HG02623 (cell line): ENCODE data around the gene SHISA4.
"Not testable (repeated sequence)": the region's sequence is repeated elsewhere in the genome, so short reads cannot be mapped to it uniquely, and the experiment has no call there.

ENCODE experiments used
- ATAC-seq: cut with Tn5 transposase; IDR thresholded peaks from one replicate; pipeline ENCODE4 v1.9.1; 2021; ENCODE audit warnings: moderate library complexity; ENCODE audit not compliant: unreplicated experiment

SHISA4 gene

DNA sequence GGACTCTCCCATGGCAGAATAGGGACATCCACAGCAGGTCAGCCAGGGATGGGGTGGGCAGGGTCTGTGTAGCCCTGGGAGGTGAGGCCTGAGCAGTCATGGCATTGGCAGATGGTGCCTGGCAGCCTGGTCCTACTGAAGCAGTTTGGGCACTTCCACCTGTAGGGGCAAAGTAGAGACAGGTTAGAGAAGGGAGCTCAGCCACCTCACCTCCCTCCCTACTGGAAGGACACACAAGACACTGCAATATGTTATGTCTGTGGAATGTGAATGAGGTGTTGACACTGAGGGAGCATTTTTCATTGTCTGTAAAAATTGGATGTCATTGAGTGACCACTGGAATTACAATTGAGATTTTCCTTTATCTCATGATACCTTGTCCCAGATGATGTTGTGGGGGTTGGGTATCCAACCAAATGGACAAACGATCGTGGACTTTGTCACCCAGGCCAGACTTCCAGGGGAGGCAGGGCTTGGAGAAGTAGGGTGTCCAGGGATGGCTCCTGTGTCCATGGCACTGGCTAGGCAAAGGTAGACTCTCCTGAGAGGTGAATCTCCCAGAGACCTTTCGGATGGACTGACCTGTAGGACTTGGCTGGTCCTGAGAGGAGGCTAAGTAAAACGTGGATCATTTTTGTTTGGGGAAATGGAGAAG lies 9.7 kb downstream of the SHISA4 start:
- ATAC-seq, result no peak

DNA sequence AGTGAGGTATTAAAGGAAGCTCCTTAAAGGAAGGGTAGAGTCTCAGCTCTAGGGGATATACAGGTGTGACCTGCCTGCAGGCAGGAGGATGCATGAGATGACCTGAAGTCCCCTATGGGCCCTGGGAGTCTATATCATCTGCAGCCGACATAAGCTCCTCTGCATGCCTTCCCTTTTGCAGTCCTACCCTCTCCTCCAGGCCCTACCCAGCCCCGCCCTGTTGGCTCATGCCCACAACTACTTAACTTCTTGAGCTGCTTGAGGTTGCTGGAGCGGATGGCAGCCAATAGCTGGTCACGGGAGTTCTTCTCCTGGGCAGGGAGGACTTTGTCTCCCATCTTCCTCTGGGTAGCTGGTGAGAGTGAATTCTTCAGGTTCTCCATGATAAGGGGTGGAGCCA lies 10.3 kb downstream of the SHISA4 start:
- no peak for ATAC-seq

DNA sequence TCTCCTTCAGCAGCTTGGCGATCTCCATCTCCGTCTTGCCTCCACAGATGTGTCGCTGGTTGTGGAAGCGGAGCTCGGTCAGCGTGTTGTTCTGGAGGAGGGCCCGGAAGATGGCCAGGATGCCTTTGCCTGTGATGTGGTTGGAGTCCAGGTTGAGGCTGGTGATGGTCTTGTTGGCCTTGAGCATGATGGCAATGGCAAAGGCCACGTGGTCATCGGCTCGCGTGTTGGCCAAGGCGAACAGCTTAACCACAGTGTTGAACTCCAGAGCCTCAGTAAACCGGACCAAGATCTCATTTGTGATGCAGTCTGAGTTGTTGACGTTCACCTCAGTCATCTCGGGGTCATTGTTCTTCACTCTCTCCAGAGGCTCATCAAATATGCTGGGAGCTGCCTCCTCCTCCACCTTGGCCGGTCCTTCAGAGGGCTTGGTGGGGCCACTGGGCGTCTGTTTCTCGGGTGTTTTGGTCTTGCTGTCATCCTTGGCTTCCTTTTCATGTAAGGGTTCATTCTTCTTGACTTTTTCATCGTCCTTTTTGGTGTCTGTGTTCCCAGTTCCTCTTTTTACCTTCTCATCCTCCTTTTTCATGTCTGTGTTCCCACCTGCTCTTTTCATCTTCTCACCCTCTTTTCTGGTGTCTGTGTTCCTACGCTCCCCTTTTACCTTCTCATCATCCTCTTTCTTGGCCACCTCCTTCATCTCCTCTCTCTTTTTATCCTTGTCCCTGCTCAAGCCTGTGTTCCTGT lies 11.2 kb downstream of the SHISA4 start:
- ATAC-seq, result no peak

DNA sequence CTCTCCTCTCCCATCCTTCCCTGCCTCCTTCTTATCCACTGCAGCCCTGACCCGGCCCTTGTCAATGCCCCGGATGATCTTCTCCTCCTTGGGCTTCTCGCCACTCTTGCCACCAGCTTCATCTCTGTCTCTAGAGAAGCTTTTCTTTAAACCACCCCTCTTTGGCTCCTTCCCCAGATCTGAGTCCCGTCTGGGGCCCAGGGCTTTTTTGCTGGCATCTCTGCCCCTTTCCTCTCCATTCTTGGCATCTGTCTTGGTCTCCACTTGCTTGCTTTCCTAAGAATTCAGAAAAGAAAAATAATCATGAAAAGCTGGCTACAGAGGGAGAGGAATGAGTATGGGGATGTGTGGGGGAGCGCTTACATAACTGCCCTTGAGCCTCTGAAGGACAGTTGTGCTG lies 11.8 kb downstream of the SHISA4 start:
- no peak for ATAC-seq

DNA sequence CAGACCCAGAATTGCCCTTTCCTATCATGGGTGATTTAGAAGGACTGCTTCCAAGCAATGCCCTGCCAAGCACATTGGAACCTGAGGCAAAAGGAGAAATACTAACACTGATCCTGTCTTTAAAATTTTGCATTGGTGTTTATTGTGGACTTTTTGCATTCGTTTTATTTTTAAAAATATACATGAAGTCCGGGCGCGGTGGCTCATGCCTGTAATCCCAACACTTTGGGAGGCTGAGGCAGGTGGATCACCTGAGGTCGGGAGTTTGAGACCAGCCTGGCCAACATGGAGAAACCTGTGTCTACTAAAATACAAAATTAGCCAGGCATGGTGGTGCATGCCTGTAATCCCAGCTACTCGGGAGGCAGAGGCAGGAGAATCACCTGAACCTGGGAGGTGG lies 12.3 kb downstream of the SHISA4 start:
- ATAC-seq, result not testable (repeated sequence)

DNA sequence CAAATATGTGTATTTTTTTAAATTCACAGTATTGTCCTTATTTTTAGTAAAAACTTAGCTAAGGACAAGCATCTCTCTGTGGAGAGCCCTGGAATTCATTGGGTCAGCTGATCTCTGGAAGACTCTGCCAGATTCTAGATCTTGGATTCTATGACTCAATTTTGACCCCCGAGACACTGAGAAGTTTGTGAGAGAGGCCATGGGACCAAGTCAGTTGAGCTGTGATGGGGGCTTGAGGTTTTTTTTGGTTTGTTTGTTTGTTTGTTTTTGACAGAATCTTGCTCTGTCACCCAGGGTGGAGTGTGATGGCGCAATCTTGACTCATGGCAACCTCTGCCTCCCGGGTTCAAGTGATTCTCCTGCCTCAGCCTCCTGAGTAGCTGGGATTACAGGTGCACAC lies 13.5 kb downstream of the SHISA4 start:
- ATAC-seq, result no peak

DNA sequence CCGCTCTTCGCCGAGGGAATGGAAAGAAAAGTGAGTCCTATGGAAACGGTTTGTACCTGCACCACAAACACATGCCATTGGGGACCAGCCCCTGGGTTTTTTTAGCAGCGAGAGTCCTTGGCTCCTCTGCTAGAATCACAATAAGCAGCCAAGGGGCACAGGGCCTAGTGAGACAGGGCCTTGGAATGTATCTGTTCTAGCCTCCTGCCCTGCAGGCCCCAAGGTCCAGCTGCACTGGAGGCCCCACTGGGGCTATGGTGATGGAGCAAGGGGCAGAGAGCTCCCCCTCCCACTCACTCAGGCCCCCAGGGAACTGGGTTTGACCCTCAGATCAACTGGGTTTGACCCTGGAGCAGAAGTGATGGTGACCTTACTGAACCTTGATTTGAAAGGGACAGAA lies 14.4 kb downstream of the SHISA4 start:
- no peak for ATAC-seq

DNA sequence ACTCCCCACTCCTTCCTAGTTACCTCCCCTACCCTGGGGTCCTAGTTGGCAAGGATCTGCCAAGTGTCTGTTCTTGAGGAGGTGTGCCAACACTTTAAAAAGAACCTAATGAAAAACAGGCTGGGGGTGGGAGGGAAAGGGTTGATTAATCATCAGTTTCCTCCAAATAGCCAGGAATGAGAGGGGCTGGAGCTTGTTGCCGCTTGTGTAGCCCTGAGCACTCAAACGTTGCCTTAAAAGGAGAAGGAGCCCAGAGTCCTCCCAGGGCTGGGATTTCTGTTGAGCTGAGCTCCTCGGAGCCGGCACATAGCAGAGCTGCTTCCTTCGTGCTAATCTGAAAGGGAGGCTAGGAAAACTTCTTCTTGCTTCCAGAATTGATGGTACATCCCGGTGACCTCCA lies 15.9 kb downstream of the SHISA4 start:
- no peak for ATAC-seq

DNA sequence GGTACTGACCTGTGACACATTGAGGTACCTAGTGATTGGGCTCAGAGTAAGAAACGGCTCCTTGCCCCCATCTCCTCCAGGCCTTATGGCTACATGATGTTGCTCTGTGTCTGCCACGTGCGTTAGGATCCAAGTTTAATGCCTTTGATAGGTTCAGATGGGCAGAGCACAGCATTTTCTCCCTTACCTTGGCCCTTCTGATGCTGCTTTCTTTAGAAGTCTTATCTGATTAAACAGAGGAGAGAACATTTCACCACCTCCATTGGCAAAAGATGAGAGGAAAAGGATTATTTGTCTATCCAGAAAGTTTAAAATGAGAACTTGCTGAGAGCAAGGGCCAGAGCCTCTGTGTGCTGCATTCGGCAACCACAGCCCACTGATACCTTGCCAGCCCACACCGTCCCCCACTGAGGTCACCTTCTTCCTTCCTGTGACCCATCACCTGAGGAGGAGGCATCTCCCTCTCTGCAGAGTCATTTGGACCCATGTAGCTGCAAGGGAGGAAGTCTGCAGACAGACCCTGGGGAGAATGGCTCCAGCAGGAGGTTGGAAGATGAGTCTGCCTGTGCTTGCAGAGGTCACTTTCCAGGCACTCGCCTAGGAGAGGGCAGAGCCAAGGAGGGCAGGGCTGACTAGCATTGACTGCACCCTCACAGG lies 16.7 kb downstream of the SHISA4 start:
- ATAC-seq, result no peak

DNA sequence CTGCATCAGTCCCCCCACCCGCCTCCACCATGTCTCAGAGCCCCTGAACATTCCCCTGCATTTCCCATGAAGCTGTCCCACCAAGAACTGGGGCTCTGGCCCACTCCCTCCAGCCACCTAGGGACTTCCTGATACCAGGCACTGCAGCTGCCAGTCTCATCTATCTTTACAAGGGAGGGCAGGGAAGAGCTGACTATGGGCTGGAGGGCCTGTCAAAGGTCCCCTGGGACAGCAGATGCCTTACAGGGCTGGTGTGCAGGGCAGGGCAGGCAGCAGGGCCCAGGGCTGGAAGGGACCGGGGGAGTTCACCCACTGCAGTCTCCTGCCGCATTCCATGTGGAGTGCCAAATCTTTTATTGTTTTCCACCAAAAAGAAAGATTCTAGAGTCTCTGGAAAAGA lies 17.6 kb downstream of the SHISA4 start:
- ATAC-seq, result no peak

DNA sequence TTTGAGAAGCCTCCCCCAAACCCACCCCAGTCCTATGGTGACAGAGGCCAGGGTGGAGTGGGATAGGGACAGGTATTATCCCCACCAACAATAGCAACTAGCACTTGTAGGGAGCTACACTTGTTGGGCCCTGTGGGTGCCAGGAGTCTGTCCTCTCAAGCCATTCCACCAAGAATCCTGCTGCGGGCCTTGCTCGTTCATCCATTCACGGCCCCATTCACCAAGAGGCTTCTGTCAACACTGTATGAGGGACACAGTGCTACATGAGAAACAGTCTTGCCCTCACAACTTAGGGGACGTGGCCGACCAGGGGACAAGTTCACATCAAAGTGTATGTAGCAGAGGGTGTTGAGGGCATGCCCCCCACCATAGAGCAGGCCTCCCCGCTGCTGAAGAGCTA lies 18.9 kb downstream of the SHISA4 start:
- ATAC-seq, result no peak

DNA sequence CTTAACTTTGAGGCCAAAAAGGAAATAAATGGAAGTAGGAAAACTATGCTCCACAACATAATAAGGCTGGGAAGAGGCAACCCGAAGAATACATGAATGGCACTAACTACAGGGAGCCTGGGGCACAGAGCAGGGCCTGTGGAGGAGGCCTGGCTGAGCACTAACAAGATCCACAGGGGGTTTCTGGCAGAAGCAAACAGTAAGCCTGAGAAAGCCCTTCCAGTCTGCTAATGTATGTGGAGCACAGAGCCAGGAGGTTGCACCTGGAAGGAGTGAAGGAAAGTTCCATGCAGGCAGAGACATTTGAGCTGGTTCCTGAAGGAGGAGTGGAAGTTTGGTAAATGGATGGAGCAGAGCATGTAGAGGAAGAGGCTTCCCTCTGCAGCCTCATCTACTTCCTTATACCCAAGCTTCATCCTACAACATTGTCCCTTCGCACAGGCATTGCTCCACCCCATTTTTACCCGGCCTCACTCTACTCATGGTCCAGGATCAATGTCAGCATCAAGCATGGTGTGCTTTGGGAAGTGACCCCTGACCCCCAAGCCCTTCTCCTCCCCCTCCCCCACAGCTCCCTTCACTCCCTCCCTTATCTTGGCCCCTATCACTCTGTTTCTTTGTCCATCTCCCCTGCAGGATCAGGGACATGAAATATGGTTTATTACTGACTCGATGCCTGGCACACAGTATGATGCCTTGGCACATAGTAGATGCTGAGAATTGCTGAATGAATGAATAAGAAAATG lies 23.3 kb downstream of the SHISA4 start:
- ATAC-seq, result no peak

DNA sequence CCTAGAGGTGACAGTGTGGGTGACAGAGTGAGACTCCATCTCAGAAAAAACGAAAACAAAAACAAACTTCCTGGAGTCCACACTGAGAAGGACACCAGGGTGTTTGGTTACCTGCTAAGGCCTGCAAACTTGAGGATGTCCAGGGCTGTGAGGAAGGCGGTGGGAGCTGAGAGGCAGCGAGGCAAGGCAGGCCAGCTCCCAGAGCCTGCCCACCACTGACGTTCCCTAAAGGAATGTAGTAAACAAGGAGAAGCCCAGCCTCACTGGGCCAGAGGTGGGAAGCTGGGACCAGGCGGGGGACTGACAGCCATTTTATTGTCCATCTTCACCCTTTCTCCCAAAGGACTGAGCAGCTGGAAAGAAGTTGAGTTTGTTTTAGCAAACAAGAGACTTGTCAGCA lies 24.1 kb downstream of the SHISA4 start:
- no peak for ATAC-seq

DNA sequence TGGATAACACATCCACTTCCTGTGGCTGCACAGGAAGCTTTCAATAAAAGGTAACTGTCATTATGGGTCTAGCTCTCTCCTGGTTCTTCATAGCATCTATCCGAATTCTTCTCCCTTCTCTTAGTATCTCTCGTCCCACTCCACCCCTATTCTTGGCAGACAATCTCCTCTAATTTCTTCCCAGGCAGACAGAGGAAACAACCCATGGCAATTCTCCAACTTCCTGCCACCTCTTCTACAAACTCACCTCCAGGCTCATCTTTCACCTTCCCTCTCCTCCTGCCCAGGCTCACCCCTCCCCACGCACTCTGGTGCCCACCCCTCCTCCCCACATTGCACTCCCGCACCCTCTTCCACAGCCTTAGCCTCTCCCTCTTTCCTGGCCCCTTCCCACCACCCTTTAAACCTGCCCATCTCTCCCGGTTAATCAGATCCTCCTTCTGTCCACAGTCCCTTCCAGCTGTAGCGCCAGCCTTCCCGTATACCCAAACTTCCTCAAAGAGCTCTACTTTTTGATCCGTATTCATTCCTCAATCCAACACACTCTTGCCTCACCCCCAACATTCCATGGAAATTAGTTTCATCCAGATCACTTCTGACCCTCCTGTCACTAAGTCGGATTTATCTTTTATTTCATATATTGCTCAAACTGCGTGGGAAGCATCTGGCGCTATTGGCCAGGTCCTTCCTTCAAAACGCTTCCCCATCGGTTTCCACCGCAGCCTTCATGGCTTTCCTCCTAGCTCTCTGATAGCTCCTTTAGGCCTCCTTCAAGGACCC lies 25.9 kb downstream of the SHISA4 start:
- ATAC-seq, result no peak

DNA sequence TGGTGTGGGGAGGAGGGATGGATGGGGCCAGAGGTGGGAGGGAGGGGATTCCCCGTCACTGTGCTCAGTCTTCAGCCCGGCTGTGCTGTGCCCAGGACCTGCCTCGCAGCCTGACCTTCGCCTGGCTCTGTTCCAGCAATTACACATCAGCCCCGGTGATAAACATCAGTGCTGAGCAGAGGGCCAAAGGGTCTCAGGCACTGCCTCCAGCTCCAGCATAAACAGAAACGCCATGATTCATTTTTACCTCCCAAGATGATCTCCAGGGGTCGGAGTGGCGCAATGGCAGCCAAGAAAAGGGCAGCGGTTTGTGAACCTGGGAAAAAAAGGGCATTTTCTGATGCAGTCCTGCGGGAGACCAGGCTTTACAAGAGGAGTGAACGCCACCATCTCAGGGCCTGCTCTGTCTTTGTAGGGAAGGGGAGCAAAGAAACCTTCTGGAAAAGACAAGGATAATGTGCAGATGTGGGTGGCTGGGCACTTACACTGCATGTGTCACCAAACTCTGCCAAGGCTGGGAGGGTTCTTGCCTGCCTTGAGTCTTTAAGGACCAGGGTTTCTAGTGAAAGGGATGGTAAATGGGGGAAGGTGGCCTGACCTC lies 28.1 kb downstream of the SHISA4 start:
- ATAC-seq, result no peak

DNA sequence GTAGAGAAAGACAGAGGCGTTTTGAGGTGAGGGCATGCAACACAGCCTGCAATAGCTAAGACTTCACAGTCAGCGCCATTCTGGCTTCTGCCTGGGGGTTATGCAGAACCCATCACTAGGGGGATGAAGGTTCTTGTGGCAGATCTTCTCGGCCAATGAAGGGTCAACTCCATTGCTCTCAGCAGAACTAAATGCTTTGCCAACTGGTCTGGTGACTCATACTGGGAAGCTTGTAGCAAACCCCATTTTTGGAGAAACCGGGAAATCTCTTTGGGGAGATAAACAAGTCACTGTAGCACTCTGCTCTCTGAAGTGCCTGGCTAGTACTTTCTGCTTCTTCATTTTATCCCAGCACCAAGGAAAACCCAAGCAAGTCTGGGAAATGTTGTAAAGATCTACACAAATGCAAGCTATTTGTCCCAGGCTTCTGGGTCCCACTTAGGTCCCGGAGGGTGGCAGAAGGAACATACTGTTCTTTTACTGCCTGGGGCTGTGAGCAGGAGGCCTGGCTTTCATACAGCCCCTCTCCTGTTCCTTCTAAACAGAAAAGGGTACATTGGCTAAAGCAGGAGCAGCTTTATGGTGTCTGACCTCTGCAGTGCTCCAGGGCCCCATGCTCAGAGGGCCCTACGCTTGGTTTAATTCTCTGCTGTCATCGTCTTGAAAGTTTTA lies 28.8 kb downstream of the SHISA4 start:
- ATAC-seq, result no peak

DNA sequence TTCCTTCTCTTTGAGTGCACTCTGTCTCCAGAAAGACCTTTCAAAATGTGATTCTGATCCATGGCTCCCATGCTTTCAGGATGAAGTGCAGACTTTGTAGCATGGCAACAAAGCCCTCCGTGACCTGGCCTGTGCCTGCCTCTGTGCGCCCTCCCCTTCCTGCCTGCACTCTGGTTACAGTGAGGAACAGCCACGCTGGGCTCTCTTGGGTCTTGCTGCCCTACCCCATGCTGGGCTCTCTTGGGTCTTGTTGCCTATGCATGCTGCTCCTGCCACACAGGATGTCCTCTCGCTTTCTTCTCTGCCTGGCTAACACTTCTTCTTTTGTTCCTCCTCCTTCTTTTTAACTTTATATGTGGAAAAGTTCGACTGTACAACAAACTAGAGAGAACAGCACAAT lies 29.6 kb downstream of the SHISA4 start:
- ATAC-seq, result no peak

DNA sequence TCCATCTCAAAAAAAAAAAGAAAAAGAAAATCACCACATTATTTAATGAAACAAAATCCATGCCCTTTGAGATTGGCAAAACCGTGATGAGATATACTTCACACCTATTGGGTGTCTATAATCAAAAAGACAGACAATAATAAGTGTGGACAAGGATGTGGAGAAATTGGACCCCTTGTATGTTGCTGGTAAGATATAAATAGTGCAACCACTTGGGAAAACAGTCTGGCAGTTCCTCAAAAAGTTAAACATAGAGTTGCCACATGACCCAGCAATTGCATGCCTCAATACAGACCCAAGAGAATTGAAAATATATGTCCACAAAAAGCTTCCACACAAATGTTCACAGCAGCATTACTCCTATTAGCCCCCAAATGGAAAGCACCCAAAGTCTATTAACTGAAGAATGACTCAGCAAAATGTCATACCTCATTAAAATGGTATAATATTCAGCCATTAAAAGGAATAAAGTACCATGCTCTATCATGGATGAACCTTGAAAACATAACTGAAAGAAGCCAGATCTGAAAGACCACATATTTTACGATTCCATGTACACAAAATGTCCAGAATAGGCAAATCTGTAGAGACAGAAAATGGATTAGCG lies 33.4 kb downstream of the SHISA4 start:
- no peak for ATAC-seq

DNA sequence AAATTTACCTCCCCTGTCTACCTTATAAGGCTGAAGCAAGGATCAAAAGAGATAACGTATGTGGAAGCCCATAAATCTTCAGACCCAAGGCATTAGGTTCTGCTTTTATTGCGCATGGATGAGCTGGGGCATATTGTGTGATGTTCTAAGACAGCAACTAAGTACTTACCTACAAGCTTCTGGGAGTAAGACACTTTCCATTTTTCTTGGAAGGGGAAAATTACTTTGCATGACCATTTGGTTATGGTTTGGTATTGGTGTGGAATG lies 36.5 kb downstream of the SHISA4 start:
- ATAC-seq, result no peak
